ENCODE results near the gene MRPL37.

MRPL37 gene

GRCh38 chr1:54241364-54241763, 41.4 kb downstream of the MRPL37 start:
- DNase-seq = no peak

GRCh38 chr1:54243022-54243421, 43.1 kb downstream of the MRPL37 start:
- DNase-seq = no peak

- DNase-seq = no peak
Measured at GRCh38 chr1:54244655-54245054, 44.7 kb downstream of the MRPL37 start.

- DNase-seq = no peak
Measured at GRCh38 chr1:54245501-54245900, 45.5 kb downstream of the MRPL37 start.

- DNase-seq = no peak
Measured at GRCh38 chr1:54246116-54246721, 46.3 kb downstream of the MRPL37 start.

GRCh38 chr1:54247863-54248515, 48.0 kb downstream of the MRPL37 start:
- DNase-seq = no peak

GRCh38 chr1:54248966-54249365, 49.0 kb downstream of the MRPL37 start:
- DNase-seq = no peak

- no peak for DNase-seq
Measured at GRCh38 chr1:54249819-54250435, 50.0 kb downstream of the MRPL37 start.

GRCh38 chr1:54250670-54251069, 50.7 kb downstream of the MRPL37 start:
- DNase-seq = no peak

GRCh38 chr1:54252371-54252936, 52.5 kb downstream of the MRPL37 start:
- DNase-seq = no peak

- no peak for DNase-seq
Measured at GRCh38 chr1:54253480-54253879, 53.5 kb downstream of the MRPL37 start.

- peak; percentile 36 for DNase-seq
Measured at GRCh38 chr1:54254055-54254454, 54.1 kb downstream of the MRPL37 start.

GRCh38 chr1:54255026-54255702, 55.2 kb downstream of the MRPL37 start:
- no peak for DNase-seq

GRCh38 chr1:54256522-54257345, 56.8 kb downstream of the MRPL37 start:
- peak; percentile 67 for DNase-seq

- no peak for DNase-seq
Measured at GRCh38 chr1:54257346-54257620, 57.3 kb downstream of the MRPL37 start.

- DNase-seq = no peak
Measured at GRCh38 chr1:54257876-54258275, 57.9 kb downstream of the MRPL37 start.

- peak; percentile 64 for DNase-seq
Measured at GRCh38 chr1:54259546-54260140, 59.7 kb downstream of the MRPL37 start.

GRCh38 chr1:54260810-54261209, 60.8 kb downstream of the MRPL37 start:
- no peak for DNase-seq

GRCh38 chr1:54262244-54262643, 62.3 kb downstream of the MRPL37 start:
- DNase-seq = no peak

GRCh38 chr1:54263601-54264226, 63.7 kb downstream of the MRPL37 start:
- no peak for DNase-seq

- DNase-seq = no peak
Measured at GRCh38 chr1:54265126-54265525, 65.2 kb downstream of the MRPL37 start.

- DNase-seq = no peak
Measured at GRCh38 chr1:54265659-54266058, 65.7 kb downstream of the MRPL37 start.

All from NCI-H774 (cell line).